Stimulated activated CD4-positive, alpha-beta T cell treated with anti-CD3 and anti-CD28 coated beads, Interleukin-4, amount 100 ng/mL, for 24 hours (primary cell): ENCODE results near the gene KLRC3.
"Not testable (repeated sequence)": the region's sequence is repeated elsewhere in the genome, so short reads cannot be mapped to it uniquely, and the experiment has no call there.

Experiments used
- DNase-seq: peaks from one replicate; pipeline ENCODE4 v3.0.0-alpha.2; 2020

The KLRC3 gene

GRCh38 chr12:10368206-10369171 lies 51.9 kb downstream of the KLRC3 start:
- DNase-seq = no peak

DNA sequence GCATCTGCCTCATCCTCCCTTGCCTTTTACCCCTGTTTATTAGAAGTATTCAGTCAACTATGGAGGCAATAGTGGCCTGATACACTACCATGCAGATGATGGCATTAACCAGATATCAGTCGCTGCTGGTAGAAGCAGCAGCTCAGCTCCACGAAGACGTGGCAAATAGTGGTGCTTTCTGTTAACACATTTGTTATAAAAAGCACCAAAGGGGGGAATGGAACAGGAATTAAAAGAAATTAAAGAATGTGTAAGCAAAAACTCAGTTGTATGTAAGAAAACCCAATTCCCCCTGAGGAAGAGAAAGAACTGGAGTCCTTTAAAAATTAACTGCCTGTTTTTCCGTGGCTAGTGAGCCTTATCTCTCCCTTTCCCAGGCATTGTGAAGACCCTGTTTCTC lies 52.7 kb downstream of the KLRC3 start:
- DNase-seq = not testable (repeated sequence)

GRCh38 chr12:10366875-10367274 lies 53.5 kb downstream of the KLRC3 start:
- no peak for DNase-seq

GRCh38 chr12:10365696-10366405 lies 54.5 kb downstream of the KLRC3 start:
- no peak for DNase-seq

- DNase-seq = peak; percentile 61
Observed at GRCh38 chr12:10364815-10365622, 55.4 kb downstream of the KLRC3 start.

DNA sequence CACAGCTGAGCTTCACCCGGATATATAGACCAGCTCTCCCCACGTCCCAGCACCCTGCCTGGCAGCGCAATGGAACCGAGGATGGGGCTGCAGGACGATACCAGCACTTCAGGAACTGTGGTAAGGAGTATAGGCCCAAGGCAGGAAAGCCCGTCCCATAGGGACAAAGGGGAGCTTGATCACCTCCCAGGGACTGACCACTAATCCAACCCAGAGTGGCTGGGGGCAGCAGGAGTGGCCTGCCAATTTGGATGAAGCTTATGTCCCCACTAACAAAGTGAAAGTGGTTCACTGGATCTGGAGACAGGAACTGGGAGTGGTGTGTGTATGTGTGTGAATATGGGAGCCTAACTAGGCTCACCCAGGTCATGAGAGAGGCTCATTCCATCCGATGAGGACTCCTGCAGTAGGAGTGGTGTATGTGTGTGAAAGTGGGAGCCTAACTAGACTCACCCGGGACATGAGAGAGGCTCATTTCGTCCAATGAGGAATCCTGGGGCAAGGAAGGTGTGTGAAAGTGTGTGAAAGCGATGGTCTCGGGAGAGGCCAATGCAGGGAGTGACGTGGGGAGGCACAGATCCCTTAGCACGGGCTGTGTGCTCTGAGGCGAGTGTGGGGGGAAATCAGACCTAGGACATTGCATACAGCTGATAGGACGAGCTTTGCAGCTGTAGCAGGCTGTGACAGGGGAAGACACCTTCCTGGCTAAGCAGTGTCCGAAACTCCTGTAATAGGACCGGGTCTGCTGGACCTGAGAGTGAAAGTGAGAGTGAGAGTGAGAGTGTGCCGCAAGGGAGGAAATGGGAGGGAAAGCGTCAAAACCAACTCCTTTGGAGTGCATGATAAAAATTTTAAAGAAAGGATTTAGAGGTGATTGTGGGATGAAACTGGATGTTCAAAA lies 56.2 kb downstream of the KLRC3 start:
- DNase-seq = peak; percentile 16

- no peak for DNase-seq
Observed at GRCh38 chr12:10363658-10363913, 56.8 kb downstream of the KLRC3 start.

- DNase-seq = no peak
Observed at GRCh38 chr12:10362828-10363657, 57.4 kb downstream of the KLRC3 start.

DNA sequence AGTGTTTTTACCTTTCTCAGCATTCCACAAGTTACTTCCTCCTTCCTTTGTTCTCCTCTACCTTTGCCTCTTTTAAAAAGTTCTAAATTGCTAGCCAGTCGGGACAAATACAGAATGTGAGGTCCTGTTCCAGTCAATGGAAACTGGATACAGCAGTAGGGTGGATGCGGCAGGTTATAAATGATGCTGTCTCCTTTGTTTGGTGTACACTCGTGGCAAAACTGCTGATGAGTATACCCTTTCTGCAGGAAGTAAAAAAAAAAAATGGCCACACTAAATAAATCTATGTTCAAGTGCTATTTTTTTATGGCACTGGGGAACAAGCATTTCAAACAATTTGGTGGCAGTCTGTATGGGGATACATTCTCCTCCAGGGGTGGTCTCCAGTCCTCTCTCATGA lies 58.1 kb downstream of the KLRC3 start:
- no peak for DNase-seq
